Duodenal mucosa (tissue), 2 donors: ENCODE results near the gene SKI.

Experiments used
- H3K27ac ChIP-seq: one replicate; pipeline ENCODE4 v1.7.0; 2013; ENCODE audit warnings: low read depth, low read length
- H3K27me3 ChIP-seq, 2 donors: one replicate each; pipeline ENCODE4 v1.7.0; 2013; ENCODE audit warnings: low read length in 2 of 2, control low read depth in 1 of 2; ENCODE audit not compliant: insufficient read depth in 2 of 2, control insufficient read depth in 1 of 2
- H3K36me3 ChIP-seq, 2 donors: one replicate each; pipeline ENCODE4 v1.7.0; 2013; ENCODE audit warnings: low read length in 2 of 2, control low read depth in 1 of 2; ENCODE audit not compliant: insufficient read depth in 2 of 2, control insufficient read depth in 1 of 2
- H3K4me1 ChIP-seq, 2 donors: one replicate each; pipeline ENCODE4 v1.7.0; 2013; ENCODE audit warnings: low read length in 2 of 2, control low read depth in 1 of 2; ENCODE audit not compliant: insufficient read depth in 2 of 2, control insufficient read depth in 1 of 2
- H3K4me3 ChIP-seq, 2 donors: one replicate each; pipeline ENCODE4 v1.7.0; 2013; ENCODE audit warnings: low read length in 2 of 2, low read depth in 1 of 2
- H3K9ac ChIP-seq, 2 donors: one replicate each; pipeline ENCODE4 v1.7.0; 2013; ENCODE audit warnings: low read length in 2 of 2, low read depth in 1 of 2
- H3K9me3 ChIP-seq, 2 donors: one replicate each; pipeline ENCODE4 v1.7.0; 2013; ENCODE audit warnings: low read length in 2 of 2, control low read depth in 1 of 2; ENCODE audit not compliant: control insufficient read depth in 1 of 2

SKI gene

GRCh38 chr1:2210084-2210653 lies 17.9 kb upstream of the SKI start:
- Histone ChIP-seq H3K27ac (no peak overlapping the region), H3K4me1 (peaks cover 25 to 43% of the 10 kb centered on the region in 2 donors)

GRCh38 chr1:2210786-2211185 lies 17.3 kb upstream of the SKI start:
- H3K4me1 ChIP-seq, result peaks cover 23 to 37% of the 10 kb centered on the region in 2 donors
- no peaks in the 10 kb centered on the region for H3K27me3 ChIP-seq

More at GRCh38 chr1:2210084-2210653, 17.9 kb upstream of the SKI start:
- H3K9me3 ChIP-seq, result no peaks in the 10 kb centered on the region
- no peaks in the 10 kb centered on the region for H3K27me3 ChIP-seq
- no peaks in the 10 kb centered on the region for H3K36me3 ChIP-seq
- no peak overlapping the region for H3K4me3 ChIP-seq
- no peak overlapping the region for H3K9ac ChIP-seq

GRCh38 chr1:2212274-2212531 lies 15.9 kb upstream of the SKI start:
- peak overlapping the region in 1 of 2 donors; percentile 43 for H3K9ac ChIP-seq
- peak overlapping the region; percentile 92 for H3K27ac ChIP-seq
- H3K9me3 ChIP-seq, result no peaks in the 10 kb centered on the region
- peaks cover 19 to 26% of the 10 kb centered on the region in 2 donors for H3K4me1 ChIP-seq
- H3K4me3 ChIP-seq, result no peak overlapping the region
- no peaks in the 10 kb centered on the region for H3K27me3 ChIP-seq
- H3K36me3 ChIP-seq, result no peaks in the 10 kb centered on the region

More at GRCh38 chr1:2210786-2211185, 17.3 kb upstream of the SKI start:
- no peak overlapping the region for H3K27ac ChIP-seq
- H3K36me3 ChIP-seq, result no peaks in the 10 kb centered on the region
- no peaks in the 10 kb centered on the region for H3K9me3 ChIP-seq
- no peak overlapping the region for H3K4me3 ChIP-seq
- H3K9ac ChIP-seq, result no peak overlapping the region

DNA sequence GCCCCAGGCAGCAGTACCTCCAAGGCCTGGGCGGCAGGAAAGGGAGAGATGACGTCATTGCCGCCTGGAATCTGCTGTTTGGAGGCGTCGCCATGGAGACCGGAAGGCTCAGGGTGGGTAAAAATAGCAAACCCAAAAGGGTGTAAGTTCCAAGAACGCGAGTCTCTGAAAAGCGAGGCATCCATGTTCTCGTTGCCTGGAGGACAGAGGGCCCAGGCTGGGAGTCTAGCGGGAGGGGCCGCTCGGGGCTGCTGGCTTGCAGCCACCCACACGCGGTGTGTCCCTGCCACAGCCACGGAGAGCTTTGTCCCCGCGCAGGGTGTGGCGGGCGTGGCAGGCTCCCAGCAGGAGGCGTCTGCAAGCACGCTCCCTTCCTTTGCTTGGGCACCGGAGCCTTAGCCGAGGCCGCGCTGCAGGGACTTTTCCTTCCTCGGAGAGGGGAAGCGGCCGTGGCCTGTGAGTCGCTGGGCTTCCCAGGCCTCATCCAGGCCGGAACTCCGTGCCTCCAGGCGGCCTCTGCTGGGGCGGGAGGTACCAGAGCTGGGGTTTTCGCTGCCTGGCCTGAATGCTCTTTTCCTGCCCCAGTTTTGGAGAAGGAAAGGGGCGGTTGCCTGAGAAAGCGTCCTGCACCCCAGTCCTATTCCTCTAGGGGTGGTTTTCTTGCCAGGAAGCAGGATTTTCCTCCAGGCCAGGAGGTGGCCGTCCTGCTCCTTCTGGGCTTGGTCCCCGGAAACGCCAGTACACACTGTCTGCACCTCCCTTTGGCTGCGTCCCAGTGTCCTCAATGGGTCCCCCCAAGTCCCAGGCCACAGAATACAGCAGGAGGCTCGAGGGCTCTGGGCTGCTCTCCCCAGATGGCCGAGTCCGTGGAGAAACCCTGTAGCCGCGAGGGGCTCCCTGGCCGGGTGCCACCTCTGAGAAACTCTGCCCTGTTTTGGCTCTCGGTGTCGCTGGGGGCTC lies 15.3 kb upstream of the SKI start:
- Histone ChIP-seq H3K27me3 (no peaks in the 10 kb centered on the region), H3K4me1 (peaks cover 19 to 23% of the 10 kb centered on the region in 2 donors), H3K9ac (peak overlapping the region; percentile 65 to 71), H3K4me3 (peak overlapping the region; percentile 54 to 57), H3K36me3 (no peaks in the 10 kb centered on the region), H3K27ac (peak overlapping the region; percentile 95), H3K9me3 (no peaks in the 10 kb centered on the region)

DNA sequence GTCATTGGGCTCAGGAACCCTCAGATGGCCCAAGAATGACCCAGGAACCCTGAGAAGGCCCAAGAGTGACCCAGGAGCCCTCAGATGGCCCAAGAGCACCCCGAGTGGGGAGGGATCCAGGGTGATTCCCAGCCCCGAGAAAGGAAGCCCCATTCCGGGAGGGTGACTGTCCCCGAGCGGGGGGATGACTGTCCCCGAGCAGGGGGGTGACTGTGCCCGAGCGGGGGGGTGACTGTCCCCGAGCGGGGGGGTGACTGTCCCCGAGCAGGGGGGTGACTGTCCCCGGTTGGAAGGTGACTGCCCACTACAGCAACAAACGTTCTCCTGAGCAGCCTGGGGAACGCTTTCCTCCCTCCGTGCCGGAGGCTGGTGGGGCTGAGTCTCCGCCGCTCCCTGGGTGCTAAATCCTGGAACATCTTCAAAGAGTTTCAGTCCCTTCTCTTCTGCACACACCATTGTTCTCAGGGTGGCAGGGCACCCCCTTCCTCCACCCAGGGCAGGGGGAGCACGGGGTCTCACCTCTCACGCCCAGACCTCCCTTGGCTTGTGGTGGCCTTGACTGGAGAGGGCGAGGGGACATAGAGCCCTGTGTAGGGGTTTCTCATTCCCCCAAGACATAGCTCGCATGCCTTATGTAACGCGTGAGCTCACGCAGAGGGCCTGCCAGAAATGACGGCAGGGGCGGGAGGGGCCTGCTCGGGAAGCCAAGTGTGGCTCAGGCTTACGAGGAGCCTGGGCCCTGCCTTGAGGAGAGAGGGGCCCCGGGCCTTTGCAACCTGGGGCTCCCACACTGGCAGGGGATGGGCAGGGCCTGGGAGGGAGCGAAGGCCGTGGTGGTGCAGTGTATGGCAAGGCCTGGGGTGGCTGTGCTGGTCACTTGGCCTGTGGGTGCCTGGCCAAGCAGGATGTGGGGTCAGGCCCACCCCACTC lies 14.3 kb upstream of the SKI start:
- Histone ChIP-seq H3K27me3 (no peaks in the 10 kb centered on the region), H3K36me3 (no peaks in the 10 kb centered on the region), H3K9ac (peak overlapping the region; percentile 65 to 71), H3K27ac (peak overlapping the region; percentile 95), H3K4me3 (no peak overlapping the region), H3K4me1 (peaks cover 15 to 16% of the 10 kb centered on the region in 2 donors), H3K9me3 (no peaks in the 10 kb centered on the region)

DNA sequence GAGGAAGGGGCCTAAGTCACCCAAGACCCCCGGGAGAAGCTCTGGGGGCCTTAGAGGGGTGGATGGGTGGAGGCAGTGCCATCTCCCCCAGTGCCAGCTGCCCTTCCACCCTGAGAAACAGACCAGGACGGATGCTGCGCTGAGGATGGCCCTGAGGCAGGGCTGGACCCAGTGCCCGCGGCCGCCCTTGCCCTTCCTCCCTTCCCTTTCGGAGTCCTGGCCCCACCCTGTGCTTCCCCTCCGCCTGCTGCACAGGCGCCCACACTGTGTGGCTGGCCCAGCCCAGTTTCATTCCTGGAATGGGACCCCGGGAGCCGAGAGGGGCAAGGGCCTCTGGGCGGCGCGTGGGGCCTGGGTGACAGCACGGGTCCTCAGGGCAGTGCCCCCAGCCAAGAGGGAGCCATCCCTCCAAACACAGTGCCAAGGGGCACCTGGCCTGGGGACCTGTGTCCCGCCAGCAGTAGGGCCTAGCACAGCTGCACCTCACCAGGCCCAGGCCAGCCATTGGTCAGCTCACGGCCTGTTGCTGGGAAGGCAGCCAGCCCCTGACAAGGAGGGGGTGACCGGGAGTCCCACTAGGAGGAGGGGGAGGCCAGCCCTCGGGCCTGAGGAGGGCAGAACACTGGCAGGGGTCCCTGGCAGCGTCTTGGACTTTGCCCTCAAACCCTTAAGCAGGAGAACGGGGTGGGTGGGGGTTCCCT lies 13.4 kb upstream of the SKI start:
- Histone ChIP-seq H3K9me3 (no peaks in the 10 kb centered on the region), H3K27me3 (no peaks in the 10 kb centered on the region), H3K36me3 (no peaks in the 10 kb centered on the region), H3K4me1 (peaks cover 15 to 16% of the 10 kb centered on the region in 2 donors), H3K9ac (peak overlapping the region in 1 of 2 donors; percentile 71), H3K27ac (peak overlapping the region; percentile 95), H3K4me3 (no peak overlapping the region)

DNA sequence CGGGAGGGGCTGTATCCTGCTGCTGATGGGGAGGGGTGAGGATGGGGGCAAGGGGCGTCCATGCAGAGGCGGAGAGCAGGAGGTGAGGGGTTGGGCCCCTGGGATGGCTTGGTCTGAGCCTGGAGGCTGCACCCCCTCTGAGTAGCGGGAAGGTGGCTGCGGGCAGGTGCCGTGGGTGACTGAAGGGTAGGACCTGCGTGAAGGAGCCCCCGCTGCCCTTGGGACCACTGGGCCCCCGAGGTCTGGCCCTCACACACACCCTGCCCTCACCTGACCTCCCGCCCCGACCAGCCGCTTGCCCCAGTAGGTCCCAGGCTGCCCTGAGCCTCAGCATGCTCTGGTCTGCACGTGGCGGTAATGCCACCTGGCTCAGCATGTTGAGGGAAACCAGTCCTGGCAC lies 12.8 kb upstream of the SKI start:
- H3K9ac ChIP-seq, result no peak overlapping the region
- no peaks in the 10 kb centered on the region for H3K27me3 ChIP-seq
- no peaks in the 10 kb centered on the region for H3K36me3 ChIP-seq
- H3K27ac ChIP-seq, result no peak overlapping the region
- no peak overlapping the region for H3K4me3 ChIP-seq
- H3K9me3 ChIP-seq, result no peaks in the 10 kb centered on the region
- H3K4me1 ChIP-seq, result peaks cover 15 to 16% of the 10 kb centered on the region in 2 donors

DNA sequence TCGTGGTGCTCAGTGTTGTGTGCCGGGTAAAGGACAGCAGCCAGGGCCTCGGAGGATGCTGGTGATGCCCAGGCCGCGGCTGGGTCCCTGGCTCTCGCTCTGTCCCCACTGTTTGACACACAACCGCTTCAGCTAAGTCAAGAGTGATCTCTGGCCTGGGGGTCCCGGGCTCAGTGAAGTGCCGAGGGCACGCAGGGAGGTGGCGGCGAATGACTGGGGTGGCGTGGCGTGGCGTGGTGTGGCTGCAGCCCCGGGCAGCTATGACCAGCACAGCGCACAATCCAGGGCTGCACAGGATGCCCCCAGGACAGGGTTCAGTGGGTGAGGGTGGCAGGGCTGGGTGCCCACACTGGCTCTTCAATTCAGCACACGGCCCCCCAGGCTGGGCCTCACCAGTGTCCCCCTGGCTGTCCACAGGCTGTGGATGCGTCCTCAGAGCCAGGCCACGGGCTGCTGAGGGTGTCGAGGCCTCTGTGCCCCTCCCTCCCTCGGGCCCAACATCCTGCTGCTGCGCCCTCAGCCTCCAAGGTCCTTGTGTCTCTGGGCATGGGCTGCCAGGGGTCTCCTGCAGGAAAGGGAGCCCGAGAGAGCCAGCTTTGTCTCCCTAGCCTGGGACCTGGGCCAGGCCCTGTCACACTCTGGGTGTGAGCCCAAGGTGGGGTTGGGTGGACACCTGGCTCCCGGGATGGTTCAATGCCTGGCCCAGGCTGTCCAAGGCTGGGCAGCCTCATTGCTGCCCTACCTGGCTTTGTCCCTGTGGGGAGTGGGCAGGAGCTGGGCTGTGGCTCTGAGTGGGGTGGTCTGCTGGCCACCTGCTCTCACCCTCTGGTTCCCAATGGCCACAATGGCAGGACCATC lies 12.0 kb upstream of the SKI start:
- no peak overlapping the region for H3K9ac ChIP-seq
- H3K4me1 ChIP-seq, result peaks cover 15 to 16% of the 10 kb centered on the region in 2 donors
- H3K4me3 ChIP-seq, result no peak overlapping the region
- H3K9me3 ChIP-seq, result no peaks in the 10 kb centered on the region
- no peak overlapping the region for H3K27ac ChIP-seq
- H3K36me3 ChIP-seq, result no peaks in the 10 kb centered on the region
- no peaks in the 10 kb centered on the region for H3K27me3 ChIP-seq

DNA sequence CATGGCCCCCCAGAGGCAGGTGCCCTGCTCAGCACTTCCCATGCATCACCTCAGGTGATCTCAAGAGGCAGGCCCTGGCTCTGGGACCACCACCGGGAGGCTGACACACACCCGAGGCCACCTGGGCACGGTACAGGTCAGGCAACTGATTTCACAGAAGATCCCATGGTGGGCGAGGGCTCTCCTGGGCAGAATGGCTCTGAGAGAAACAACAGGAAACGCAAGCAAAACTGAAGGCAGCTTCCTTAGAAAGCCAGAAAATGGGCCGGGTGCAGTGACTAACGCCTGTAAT lies 11.4 kb upstream of the SKI start:
- Histone ChIP-seq H3K36me3 (no peaks in the 10 kb centered on the region), H3K27me3 (no peaks in the 10 kb centered on the region), H3K27ac (no peak overlapping the region), H3K4me3 (no peak overlapping the region), H3K4me1 (peaks cover 15 to 16% of the 10 kb centered on the region in 2 donors), H3K9ac (no peak overlapping the region), H3K9me3 (no peaks in the 10 kb centered on the region)
